Activated T-cell treated with anti-CD3 and anti-CD28 coated beads, Interleukin-2, amount 50 U/mL, for 1 hour (primary cell): ENCODE data around the gene PRMT1.
A peak's percentile ranks its signal among the peaks of the same experiment; 100 is the strongest.

Source experiments
- DNase-seq: peaks from one replicate; pipeline ENCODE4 v3.0.0-alpha.2; 2020

Gene PRMT1

GRCh38 chr19:49672131-49672919, 4.7 kb upstream of the PRMT1 start:
- peak; percentile 79 for DNase-seq

- DNase-seq, result no peak
Observed at GRCh38 chr19:49676136-49676783, 811 bp upstream of the PRMT1 start.

DNA sequence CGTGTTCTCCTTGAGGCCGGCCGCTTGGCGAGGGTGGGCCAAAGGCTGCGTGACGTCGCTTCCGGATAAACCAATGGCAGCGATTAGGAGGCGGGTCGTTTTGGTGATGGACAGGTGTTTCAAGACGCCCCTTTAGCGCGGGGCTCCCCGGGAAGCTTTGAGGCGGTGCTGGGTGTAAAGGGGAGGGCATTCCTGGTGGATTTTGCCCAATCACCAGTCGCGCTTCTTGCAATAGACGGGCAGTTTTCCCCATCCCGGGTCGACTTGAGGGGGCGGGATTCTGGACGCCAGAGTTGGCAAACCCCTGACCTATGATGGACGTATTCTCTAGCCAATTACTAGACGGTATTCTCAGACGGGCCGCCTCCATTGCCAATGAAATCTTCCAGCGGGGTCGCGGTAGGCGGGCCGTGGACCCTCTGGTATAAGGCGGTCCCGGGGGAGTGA, 264 bp upstream of the PRMT1 start:
- peak; percentile 97 for DNase-seq

DNA sequence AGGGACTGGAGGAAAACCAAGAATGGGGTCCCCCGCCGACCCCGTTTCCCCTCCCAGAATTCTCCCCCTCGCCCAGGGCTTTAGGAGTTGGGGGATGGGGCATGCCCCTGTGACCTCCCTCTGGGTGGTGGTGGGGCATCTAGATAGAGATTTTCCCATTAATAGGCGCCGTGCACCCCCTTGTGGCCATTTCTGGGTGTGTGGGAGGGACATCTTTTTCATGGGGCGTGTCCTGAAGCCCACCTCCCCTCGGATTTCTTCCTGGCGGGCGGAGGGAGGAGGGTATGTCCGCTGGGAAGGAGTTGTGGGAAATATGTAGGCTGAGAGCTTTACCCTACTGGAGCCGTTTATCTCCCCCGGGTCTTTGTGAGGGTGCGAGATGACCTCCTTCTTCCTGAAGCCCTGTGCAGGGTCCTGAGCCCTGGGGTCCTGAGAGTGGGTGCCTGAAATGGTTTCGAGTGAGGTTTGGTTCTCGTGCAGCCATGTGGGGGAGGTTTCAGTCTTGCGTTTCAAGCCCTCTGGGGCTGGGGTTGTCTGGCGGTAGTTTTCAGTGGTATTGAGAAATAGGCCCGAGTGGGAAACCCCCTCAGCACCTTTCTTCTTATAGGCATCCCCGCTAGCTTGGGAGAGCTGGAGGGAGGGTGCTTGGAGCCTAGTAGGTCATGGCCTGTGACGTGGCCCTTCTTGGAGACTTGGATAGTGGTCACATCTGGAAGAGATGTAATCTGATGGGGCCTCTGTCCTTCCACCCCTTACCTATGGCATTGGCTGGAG, 1.0 kb downstream of the PRMT1 start:
- DNase-seq, result peak; percentile 85

- DNase-seq, result no peak
Observed at GRCh38 chr19:49678985-49679770, 2.1 kb downstream of the PRMT1 start.

- DNase-seq, result no peak
Observed at GRCh38 chr19:49679771-49680413, 2.8 kb downstream of the PRMT1 start.

- peak; percentile 97 for DNase-seq
Observed at GRCh38 chr19:49680421-49681351, 3.6 kb downstream of the PRMT1 start.

DNA sequence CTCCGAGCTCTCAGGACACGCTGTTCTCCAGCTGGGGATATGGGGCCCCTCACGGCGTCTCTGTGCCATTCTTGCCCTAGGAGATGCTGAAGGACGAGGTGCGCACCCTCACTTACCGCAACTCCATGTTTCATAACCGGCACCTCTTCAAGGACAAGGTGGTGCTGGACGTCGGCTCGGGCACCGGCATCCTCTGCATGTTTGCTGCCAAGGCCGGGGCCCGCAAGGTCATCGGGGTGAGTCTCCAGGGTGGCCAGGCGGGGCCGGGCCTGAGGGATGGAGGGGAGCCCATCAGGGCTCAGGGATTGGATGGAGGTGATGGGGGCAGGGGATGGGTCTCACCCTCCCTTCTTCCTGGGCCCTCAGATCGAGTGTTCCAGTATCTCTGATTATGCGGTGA, 4.8 kb downstream of the PRMT1 start:
- DNase-seq, result no peak

- no peak for DNase-seq
Observed at GRCh38 chr19:49682274-49682673, 5.2 kb downstream of the PRMT1 start.

GRCh38 chr19:49683814-49684250, 6.8 kb downstream of the PRMT1 start:
- DNase-seq, result no peak

DNA sequence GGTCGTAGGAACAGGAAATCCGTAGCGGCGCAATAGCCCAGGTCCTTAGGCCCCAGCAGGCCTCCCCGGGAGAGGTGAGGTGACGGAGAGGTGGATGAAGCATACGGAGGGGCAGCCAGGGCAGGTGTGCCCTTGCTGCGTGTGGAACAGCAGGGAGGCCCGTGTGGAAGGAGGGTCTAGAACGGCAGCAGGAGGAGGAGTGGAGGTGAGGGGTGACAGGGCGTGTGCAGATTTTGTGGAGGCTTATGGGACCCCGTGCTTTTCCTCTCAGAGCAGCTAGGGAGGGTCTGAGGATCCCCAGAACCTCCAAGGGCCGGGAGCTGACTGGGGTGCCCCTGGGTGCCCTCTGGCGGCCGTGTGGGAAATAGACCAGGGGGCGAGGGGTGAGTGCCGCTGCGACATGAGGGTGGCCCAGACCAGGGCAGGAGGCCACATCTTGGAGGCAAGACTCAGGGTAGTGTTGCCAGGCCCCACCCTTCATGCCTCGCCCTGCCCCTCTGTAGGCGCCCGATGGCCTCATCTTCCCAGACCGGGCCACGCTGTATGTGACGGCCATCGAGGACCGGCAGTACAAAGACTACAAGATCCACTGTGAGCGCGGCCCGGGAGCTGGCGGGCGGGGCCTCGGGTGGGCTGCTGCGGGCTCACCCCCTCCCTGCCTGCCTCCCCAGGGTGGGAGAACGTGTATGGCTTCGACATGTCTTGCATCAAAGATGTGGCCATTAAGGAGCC, 7.3 kb downstream of the PRMT1 start:
- no peak for DNase-seq

DNA sequence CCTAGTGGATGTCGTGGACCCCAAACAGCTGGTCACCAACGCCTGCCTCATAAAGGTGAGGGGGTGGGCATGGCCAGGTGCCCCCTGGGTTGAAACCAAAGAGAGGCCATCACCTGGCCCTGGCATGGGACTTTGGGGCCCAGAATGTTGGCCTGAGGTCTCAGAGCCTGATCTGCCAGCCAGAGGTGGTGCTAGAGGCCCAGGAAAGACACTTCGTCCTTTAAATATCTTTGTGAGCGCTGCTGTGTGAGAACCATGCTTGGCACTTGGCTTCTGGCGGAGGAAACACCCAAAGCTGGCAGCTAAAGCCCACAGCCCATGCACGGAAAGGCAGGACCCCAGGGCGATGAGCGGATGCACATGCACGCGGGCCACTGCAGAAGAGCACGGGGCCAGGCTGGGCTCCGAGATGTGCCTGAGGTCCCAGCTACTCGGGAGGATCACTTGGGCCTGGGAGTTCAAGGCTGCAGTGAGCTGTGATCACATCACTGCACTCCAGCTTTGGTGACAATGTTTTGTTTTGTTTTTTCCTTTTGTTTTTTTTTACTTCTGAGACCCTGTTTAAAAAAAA, 8.0 kb downstream of the PRMT1 start:
- DNase-seq, result no peak

- no peak for DNase-seq
Observed at GRCh38 chr19:49685845-49686332, 8.8 kb downstream of the PRMT1 start.

DNA sequence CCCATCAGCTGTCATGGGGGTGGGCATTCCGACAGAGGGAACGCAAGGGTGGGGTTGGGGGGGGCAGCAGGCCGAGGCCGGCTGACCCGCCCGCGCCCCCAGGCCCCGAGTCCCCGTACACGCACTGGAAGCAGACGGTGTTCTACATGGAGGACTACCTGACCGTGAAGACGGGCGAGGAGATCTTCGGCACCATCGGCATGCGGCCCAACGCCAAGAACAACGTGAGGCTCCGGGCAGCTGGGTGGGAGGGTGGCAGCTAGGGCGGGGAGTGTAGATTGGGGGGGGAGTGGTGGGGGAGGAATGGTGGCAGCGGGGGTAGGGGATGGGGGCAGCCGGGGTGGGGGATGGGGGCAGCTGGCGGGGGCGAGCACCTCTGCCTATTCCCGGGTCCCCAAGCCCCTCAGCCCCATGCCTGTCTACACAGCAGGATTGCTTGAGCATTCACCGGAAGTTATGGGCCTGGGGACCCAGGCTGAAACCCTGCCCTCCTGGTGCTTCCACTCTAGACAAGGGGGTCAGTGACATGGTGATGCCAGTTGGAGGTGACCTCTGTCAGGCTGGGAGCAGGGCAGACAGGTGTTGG, 9.5 kb downstream of the PRMT1 start:
- DNase-seq, result no peak

DNA sequence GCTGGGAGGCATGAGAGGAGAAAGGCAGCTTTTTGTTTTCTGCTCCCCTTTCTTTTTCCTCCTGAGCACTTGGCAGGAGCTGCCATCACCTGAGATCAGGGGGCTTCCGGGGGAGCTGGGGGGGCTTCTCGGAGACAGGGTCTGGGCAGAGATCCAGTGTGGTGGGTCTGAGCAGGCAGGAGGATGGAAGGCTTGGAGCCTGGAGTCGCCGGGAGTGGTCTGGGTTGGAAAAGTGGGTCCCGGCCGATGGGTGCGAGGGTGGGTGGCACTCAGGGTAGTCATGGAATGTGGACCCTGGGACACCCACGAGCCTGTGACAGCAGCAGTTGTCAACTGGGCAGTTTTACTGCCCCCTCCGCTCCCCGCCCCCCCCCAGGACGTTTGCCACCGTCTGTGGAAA, 10.1 kb downstream of the PRMT1 start:
- no peak for DNase-seq

DNA sequence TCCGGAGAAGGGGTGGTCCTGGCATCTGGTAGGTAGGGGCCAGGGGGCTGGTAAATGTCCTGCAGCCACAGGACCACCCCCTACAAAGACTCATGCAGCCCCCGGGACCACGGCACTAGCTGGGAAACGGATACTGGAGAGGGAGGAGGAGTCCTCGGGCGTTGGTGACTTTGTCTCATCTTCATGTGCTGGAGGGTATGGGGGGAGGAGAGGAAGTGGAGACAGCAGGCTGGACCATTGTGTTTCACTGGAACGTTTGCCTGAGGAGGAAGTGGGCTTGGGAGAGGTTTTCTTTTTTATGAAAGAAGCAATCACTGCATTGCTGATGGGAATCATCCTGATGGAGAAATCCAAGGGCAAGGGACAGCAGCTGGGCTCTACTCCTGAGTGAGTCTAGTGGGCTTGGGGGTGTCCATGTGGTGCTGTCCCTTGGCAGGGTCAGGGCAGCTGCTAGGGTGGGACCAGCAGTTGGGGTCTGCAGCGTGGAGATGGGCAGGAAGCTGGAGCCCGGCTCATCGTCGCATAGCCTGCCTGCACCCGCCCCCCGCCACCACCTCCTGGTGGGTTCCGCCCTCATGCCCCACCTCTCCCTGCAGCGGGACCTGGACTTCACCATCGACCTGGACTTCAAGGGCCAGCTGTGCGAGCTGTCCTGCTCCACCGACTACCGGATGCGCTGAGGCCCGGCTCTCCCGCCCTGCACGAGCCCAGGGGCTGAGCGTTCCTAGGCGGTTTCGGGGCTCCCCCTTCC, 10.7 kb downstream of the PRMT1 start:
- DNase-seq, result no peak

DNA sequence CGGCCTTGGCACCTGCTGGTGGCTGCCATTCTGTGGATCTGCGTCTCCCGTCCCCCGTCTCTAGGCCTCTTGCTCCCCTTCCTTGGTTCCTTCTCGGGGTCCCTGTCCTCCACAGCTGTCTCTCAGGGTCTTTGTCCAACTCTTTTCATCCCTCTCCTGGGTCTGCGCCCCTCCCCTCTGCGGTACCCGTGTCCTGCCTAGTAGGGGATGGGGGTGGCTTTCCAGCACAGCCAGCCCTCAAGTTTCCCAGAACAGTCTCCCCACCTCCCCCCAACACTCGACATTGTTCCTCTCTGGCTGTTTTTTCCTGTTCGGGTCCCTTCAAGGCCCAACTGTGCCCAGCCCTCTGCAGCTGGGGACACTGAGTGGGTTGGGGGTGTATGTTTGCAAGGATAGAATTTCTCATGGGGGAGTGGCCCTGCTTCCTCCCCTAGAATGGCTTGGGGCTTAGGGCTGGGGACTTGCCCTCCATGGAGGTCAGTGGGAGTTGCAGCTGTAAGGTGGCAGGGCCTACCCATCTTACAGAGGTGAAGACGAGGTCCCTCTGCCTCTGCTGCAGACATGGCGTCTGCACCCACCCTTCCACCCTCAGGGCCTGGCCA, 11.6 kb downstream of the PRMT1 start:
- DNase-seq, result no peak
